DND-41 (cell line): ENCODE measurements around the gene AUTS2.

ENCODE experiments used
- CTCF ChIP-seq: IDR thresholded peaks from 2 replicates; pipeline ENCODE4 v1.5.1; 2012; ENCODE audit warnings: borderline replicate concordance, low read length, moderate library complexity, mild to moderate bottlenecking; ENCODE audit not compliant: poor library complexity, severe bottlenecking; ENCODE audit errors: extremely low read depth
- EZH2 ChIP-seq: IDR thresholded peaks from 3 replicates; pipeline ENCODE4 v1.6.1; 2012; ENCODE audit warnings: borderline replicate concordance, low read depth, mild to moderate bottlenecking, moderate library complexity, low read length, inconsistent platforms; ENCODE audit not compliant: severe bottlenecking

- no peak for TF ChIP-seq CTCF
- TF ChIP-seq EZH2 = no peak
Measured at GRCh38 chr7:70725448-70725847, 1127.2 kb downstream of the AUTS2 start.
